Measurements from ENCODE around the gene KCNA10. TPM values are rescaled to one million over a fixed set of nuclear protein-coding genes. Genes with fewer than 3 reads are reported as not detected.

The KCNA10 gene
- total RNA-seq, 1 experiment from 2014 or later = not detected

- CTCF ChIA-PET = no interaction called here
- POLR2A ChIA-PET = no interaction called here
- BruUV-seq (replicated peaks) = no TSS peak
Observed at GRCh38 chr1:110515891-110516290, 3.1 kb downstream of the KCNA10 start.

More at GRCh38 chr1:110515891-110516290, 3.1 kb downstream of the KCNA10 start:
- intact Hi-C loops (cut with micrococcal nuclease) = no loop called here
- Histone ChIP-seq H3K27me3 (ENCODE audit: insufficient read depth, low read length) (peaks cover 4% of the 10 kb centered on the region; the same call in 1 of the 2 replicates), H4K20me1 (ENCODE audit: insufficient read depth) (no peaks in the 10 kb centered on the region), H3K4me2 (ENCODE audit: low read length) (no peak overlapping the region), H3K36me3 (ENCODE audit: control insufficient read depth in 1 of 2, insufficient read depth in 2 of 2, low read length in 2 of 2) (no peaks in the 10 kb centered on the region), H3K9me2 (ENCODE audit: insufficient read depth) (no peaks in the 10 kb centered on the region), H3K79me2 (ENCODE audit: insufficient read depth, low read length) (no peaks in the 10 kb centered on the region), H3K4me1 (ENCODE audit: control insufficient read depth in 1 of 2, insufficient read depth in 2 of 2, low read length in 2 of 2) (peaks cover 0 to 5% of the 10 kb centered on the region in 2 experiments; a peak in 1 of 4 replicates), H3K9me3 (ENCODE audit: control insufficient read depth in 1 of 2, insufficient read depth in 1 of 2, low read depth in 1 of 2, low read length in 2 of 2) (no peaks in the 10 kb centered on the region), H2AFZ (ENCODE audit: low read depth, low read length, poor library complexity, severe bottlenecking) (no peak overlapping the region), H3K27ac (ENCODE audit: low read depth, low read length) (no peak overlapping the region), H3K4me3 (replicated peaks in 1 of 2; ENCODE audit: low read depth in 1 of 2, low read length in 2 of 2) (no peak overlapping the region), H3K9ac (ENCODE audit: low read length) (no peak overlapping the region)
- TF ChIP-seq CTCF (IDR thresholded peaks at IDR 0.05 in 2 of 3, conservative IDR thresholded peaks at IDR 0.05 in 1 of 3; ENCODE audit: borderline replicate concordance in 1 of 3, insufficient read depth in 1 of 3, low read depth in 2 of 3, low read length in 2 of 3) (no peak), FOSL1 (IDR thresholded peaks at IDR 0.05; ENCODE audit: low read depth) (no peak), ATF3 (IDR thresholded peaks at IDR 0.05) (no peak), YY1 (IDR thresholded peaks at IDR 0.05; ENCODE audit: extremely low read depth, insufficient replicate concordance, low read depth, low read length) (no peak), CBX3 (IDR thresholded peaks at IDR 0.05; ENCODE audit: low read depth) (no peak), REST (IDR thresholded peaks at IDR 0.05; ENCODE audit: low read depth) (no peak), JUND (IDR thresholded peaks at IDR 0.05) (no peak), RAD21 (IDR thresholded peaks at IDR 0.05; ENCODE audit: low read depth) (no peak), POLR2AphosphoS5 (IDR thresholded peaks at IDR 0.05; ENCODE audit: low read depth, low read length) (no peak), POLR2A (IDR thresholded peaks at IDR 0.05; ENCODE audit: borderline replicate concordance, extremely low read depth, insufficient read depth, insufficient read length) (no peak), EZH2phosphoT487 (IDR thresholded peaks at IDR 0.05; ENCODE audit: borderline replicate concordance) (no peak), CEBPB (IDR thresholded peaks at IDR 0.05; ENCODE audit: low read depth) (no peak), SIN3A (IDR thresholded peaks at IDR 0.05; ENCODE audit: low read depth) (no peak), ZFX (IDR thresholded peaks at IDR 0.05) (no peak), SP1 (IDR thresholded peaks at IDR 0.05; ENCODE audit: low read depth) (no peak)
- ATAC-seq (no peak), DNase-seq (ENCODE audit: low read depth, low spot score) (no peak)
- RAD21 ChIA-PET (ENCODE audit: low non-redundant PET in 1 of 2, low total read pairs in 2 of 2, uncharacterized antibody in 2 of 2, unreplicated experiment in 2 of 2) = no interaction called here
